BE2C (cell line): ENCODE data around the gene TOR3A.

ENCODE experiments used
- DNase-seq: peaks from one replicate; pipeline ENCODE4 v3.0.0-alpha.2; 2020
- H3K27me3 ChIP-seq: fragments of 250-450 bp; sonication (Bioruptor Pico); 2 replicates; pipeline ENCODE4 v1.5.1; 2020; ENCODE audit warnings: mild to moderate bottlenecking
- H3K36me3 ChIP-seq: fragments of 250-450 bp; sonication (Bioruptor Pico); 2 replicates; pipeline ENCODE4 v1.5.1; 2020; ENCODE audit warnings: mild to moderate bottlenecking
- H3K4me1 ChIP-seq: fragments of 250-450 bp; sonication (Bioruptor Pico); 2 replicates; pipeline ENCODE4 v1.5.1; 2020
- H3K4me3 ChIP-seq: 2 replicates; pipeline ENCODE4 v1.5.1; 2011; ENCODE audit warnings: low read depth, low read length
- H3K9me3 ChIP-seq: fragments of 250-450 bp; sonication (Bioruptor Pico); 2 replicates; pipeline ENCODE4 v1.5.1; 2020
- CTCF ChIP-seq: IDR thresholded peaks from 2 replicates; pipeline ENCODE4 v1.5.1; 2012; ENCODE audit warnings: mild to moderate bottlenecking, low read depth, low read length

Gene TOR3A

DNA sequence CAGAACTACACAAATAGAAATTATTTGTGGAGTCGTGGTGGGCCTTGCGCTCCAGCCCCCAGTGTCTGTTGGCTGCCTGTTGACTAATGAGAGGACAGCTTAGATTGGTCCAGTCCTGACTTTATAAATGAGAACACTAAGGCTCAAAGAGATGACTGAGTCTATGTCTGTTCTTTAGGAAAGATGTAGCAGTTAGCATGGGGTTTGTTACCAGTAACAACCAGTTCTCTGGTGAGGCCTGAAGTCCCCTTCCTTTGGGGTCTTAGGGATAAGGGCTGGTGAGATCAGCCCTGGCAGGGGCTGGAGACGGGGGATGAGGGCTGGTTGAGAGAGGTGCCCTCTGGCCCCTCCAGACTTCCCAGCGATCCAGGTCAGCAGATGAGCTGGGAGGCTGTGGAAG lies 9.1 kb downstream of the TOR3A start:
- Histone ChIP-seq H3K27me3 (no peaks in the 10 kb centered on the region), H3K4me1 (no peaks in the 10 kb centered on the region), H3K4me3 (no peak overlapping the region), H3K36me3 (peaks cover 56% of the 10 kb centered on the region), H3K9me3 (no peaks in the 10 kb centered on the region)
- DNase-seq = no peak
- TF ChIP-seq CTCF = no peak

GRCh38 chr1:179091691-179092165 lies 9.9 kb downstream of the TOR3A start:
- no peak overlapping the region for H3K4me3 ChIP-seq
- DNase-seq = no peak
- no peaks in the 10 kb centered on the region for H3K27me3 ChIP-seq
- H3K9me3 ChIP-seq = no peaks in the 10 kb centered on the region
- H3K36me3 ChIP-seq = peaks cover 64% of the 10 kb centered on the region
- no peak for TF ChIP-seq CTCF
- no peaks in the 10 kb centered on the region for H3K4me1 ChIP-seq

DNA sequence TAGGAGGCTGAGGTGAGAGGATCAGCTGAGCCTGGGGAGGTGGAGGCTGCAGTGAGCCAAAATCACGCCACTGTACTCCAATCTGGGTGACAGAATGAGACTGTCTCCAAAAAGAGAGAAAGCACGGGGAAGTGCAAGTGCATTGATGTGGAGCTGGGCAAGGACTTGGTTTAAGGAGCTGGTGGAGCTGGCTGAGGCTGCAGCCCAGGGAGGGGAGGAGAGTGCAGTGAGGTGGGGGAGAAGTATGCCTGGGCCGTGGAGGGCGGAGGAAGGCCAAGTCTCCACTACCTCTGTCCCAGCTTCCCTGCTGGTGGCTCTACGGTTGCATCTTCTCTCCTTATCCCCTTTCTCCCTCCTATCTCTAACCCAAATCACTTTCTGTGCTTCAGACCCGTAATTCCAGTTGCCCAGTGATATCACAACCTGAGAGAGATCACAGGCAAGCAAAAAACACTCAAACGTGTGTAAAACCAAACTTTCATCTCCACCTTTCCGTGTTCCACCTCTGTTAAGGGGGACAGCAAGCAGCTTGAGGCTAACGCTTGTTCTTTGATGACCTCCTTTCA lies 11.1 kb downstream of the TOR3A start:
- no peak for TF ChIP-seq CTCF
- H3K27me3 ChIP-seq = no peaks in the 10 kb centered on the region
- DNase-seq = no peak
- no peaks in the 10 kb centered on the region for H3K4me1 ChIP-seq
- H3K4me3 ChIP-seq = no peak overlapping the region
- no peaks in the 10 kb centered on the region for H3K9me3 ChIP-seq
- peaks cover 72% of the 10 kb centered on the region for H3K36me3 ChIP-seq

DNA sequence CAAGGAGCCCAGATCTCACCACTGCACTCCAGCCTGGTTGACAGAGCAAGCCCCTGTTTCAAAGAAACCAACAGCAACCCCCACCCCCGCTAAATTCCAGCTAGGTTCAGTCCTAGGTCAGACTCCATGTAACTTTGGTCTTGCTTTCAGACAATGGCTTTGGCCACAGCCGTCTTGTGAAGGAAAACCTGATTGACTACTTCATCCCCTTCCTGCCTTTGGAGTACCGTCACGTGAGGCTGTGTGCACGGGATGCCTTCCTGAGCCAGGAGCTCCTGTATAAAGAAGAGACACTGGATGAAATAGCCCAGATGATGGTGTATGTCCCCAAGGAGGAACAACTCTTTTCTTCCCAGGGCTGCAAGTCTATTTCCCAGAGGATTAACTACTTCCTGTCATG lies 12.9 kb downstream of the TOR3A start:
- Histone ChIP-seq H3K27me3 (no peaks in the 10 kb centered on the region), H3K36me3 (peaks cover 78% of the 10 kb centered on the region), H3K4me1 (no peaks in the 10 kb centered on the region), H3K9me3 (no peaks in the 10 kb centered on the region), H3K4me3 (no peak overlapping the region)
- TF ChIP-seq CTCF = no peak
- DNase-seq = no peak

DNA sequence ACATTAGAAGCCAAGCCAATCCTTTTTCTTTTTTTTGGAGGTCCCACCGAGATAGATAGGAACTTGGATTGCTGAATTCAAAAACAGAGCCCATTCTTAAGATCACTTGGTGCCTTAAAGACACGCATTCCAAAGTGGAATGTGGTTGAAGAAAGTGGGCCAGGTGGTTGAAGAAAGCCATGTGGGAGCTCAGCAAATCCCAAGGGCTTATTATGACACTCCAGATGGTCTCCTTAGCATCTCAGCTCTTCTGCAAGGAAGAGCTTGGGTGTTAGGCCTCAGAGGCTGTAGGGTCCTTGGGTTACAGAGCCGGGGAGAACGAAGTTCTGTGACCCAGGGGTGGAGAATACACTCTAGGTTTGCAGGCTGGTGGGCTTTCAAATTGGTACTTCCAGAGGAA lies 13.5 kb downstream of the TOR3A start:
- H3K36me3 ChIP-seq = peaks cover 77% of the 10 kb centered on the region
- no peak for DNase-seq
- TF ChIP-seq CTCF = no peak

GRCh38 chr1:179095924-179096323 lies 14.1 kb downstream of the TOR3A start:
- DNase-seq = no peak
- Histone ChIP-seq H3K4me3 (no peak overlapping the region), H3K4me1 (no peaks in the 10 kb centered on the region), H3K36me3 (peaks cover 71% of the 10 kb centered on the region), H3K27me3 (no peaks in the 10 kb centered on the region), H3K9me3 (no peaks in the 10 kb centered on the region)
- TF ChIP-seq CTCF = no peak

More for the DNA sequence above, 13.5 kb downstream of the TOR3A start:
- H3K27me3 ChIP-seq = no peaks in the 10 kb centered on the region
- no peaks in the 10 kb centered on the region for H3K4me1 ChIP-seq
- H3K4me3 ChIP-seq = no peak overlapping the region
- H3K9me3 ChIP-seq = no peaks in the 10 kb centered on the region
